GM23338 (cell line): ENCODE data around the gene ELFN1. TPM values are rescaled to one million over a fixed set of nuclear protein-coding genes. Genes with fewer than 3 reads are reported as not detected.

Experiments
- ATAC-seq: fragments of 200-7000 bp; cut with Tn5 transposase; 3 replicates; pipeline ENCODE4 v1.9.1; 2020
- DNase-seq: peaks from one replicate; pipeline ENCODE4 v3.0.0-alpha.2; 2015; ENCODE audit warnings: low spot score
- H2AFZ ChIP-seq: fragments of 200-600 bp; sonication (generic); 2 replicates; pipeline ENCODE4 v1.8.0; 2016; ENCODE audit warnings: antibody characterized with exemption, mild to moderate bottlenecking, moderate library complexity
- H3F3A ChIP-seq: fragments of 200-600 bp; sonication (generic); replicated peaks from 2 replicates; pipeline ENCODE4 v1.8.0; 2017; ENCODE audit warnings: antibody characterized with exemption, mixed run types, low read depth
- H3K27ac ChIP-seq: fragments of 200-600 bp; sonication (generic); 2 replicates; pipeline ENCODE4 v1.6.1; 2016; ENCODE audit warnings: low read depth
- H3K27me3 ChIP-seq: fragments of 200-600 bp; sonication (generic); 2 replicates; pipeline ENCODE4 v1.8.0; 2016; ENCODE audit warnings: mild to moderate bottlenecking, mixed run types, moderate library complexity; ENCODE audit not compliant: insufficient read depth
- H3K36me3 ChIP-seq: fragments of 200-600 bp; sonication (generic); 2 replicates; pipeline ENCODE4 v1.8.0; 2016; ENCODE audit warnings: mild to moderate bottlenecking; ENCODE audit not compliant: insufficient read depth
- H3K4me1 ChIP-seq: fragments of 200-600 bp; sonication (generic); 2 replicates; pipeline ENCODE4 v1.8.0; 2016; ENCODE audit warnings: mild to moderate bottlenecking, moderate library complexity; ENCODE audit not compliant: insufficient read depth
- H3K4me2 ChIP-seq: fragments of 200-600 bp; sonication (generic); 2 replicates; pipeline ENCODE4 v1.7.1; 2017; ENCODE audit warnings: mixed run types
- H3K4me3 ChIP-seq: fragments of 200-600 bp; sonication (generic); 2 replicates; pipeline ENCODE4 v1.6.1; 2016; ENCODE audit warnings: mixed run types
- H3K79me2 ChIP-seq: fragments of 200-600 bp; sonication (generic); replicated peaks from 2 replicates; pipeline ENCODE4 v1.8.0; 2017; ENCODE audit warnings: mild to moderate bottlenecking; ENCODE audit not compliant: insufficient read depth
- H3K9me2 ChIP-seq: fragments of 200-600 bp; sonication (generic); 2 replicates; pipeline ENCODE4 v1.8.0; 2017; ENCODE audit not compliant: insufficient read depth
- H4K20me1 ChIP-seq: fragments of 200-600 bp; sonication (generic); replicated peaks from 2 replicates; pipeline ENCODE4 v1.8.0; 2017; ENCODE audit warnings: mild to moderate bottlenecking; ENCODE audit not compliant: insufficient read depth
- H3K27ac Mint-ChIP-seq: 2 replicates; pipeline ENCODE4 v1.8.0; 2020; ENCODE audit warnings: inconsistent platforms, mild to moderate bottlenecking, moderate library complexity, mixed read lengths
- H3K27me3 Mint-ChIP-seq: 3 replicates; pipeline ENCODE4 v1.8.0; 2022; ENCODE audit warnings: low read depth, mild to moderate bottlenecking, moderate library complexity, mixed read lengths, inconsistent platforms; ENCODE audit not compliant: insufficient read depth, poor library complexity
- H3K36me3 Mint-ChIP-seq: 3 replicates; pipeline ENCODE4 v1.8.0; 2021; ENCODE audit warnings: low read depth, mild to moderate bottlenecking, inconsistent platforms, moderate library complexity, mixed read lengths
- H3K4me1 Mint-ChIP-seq: 3 replicates; pipeline ENCODE4 v1.8.0; 2020; ENCODE audit warnings: mild to moderate bottlenecking, inconsistent platforms, mixed read lengths
- H3K4me3 Mint-ChIP-seq: 3 replicates; pipeline ENCODE4 v1.8.0; 2021; ENCODE audit warnings: moderate library complexity, mild to moderate bottlenecking, inconsistent platforms, mixed read lengths
- H3K9me3 Mint-ChIP-seq: 3 replicates; pipeline ENCODE4 v1.8.0; 2020; ENCODE audit warnings: moderate library complexity, mild to moderate bottlenecking, inconsistent platforms, mixed read lengths
- CREB1 ChIP-seq: fragments of 250-450 bp; sonication (Bioruptor Pico); IDR thresholded peaks from 2 replicates; pipeline ENCODE4 v1.5.0; 2020; ENCODE audit warnings: low read depth, mild to moderate bottlenecking, moderate library complexity
- CTCF ChIP-seq, 2 experiments: fragments of 200-600 bp in 1 of 2; sonication (generic) in 1 of 2; conservative IDR thresholded peaks; 2 replicates each; pipeline versions ENCODE4 v1.5.1 to v1.6.1; 2016 to 2017; ENCODE audit warnings: antibody characterized with exemption in 2 of 2, low read depth in 2 of 2, mild to moderate bottlenecking in 2 of 2, moderate library complexity in 1 of 2
- ETS1 ChIP-seq: IDR thresholded peaks from 2 replicates; pipeline ENCODE4 v1.6.1; 2016; ENCODE audit warnings: antibody characterized with exemption
- EZH2 ChIP-seq: fragments of 200-600 bp; sonication (generic); IDR thresholded peaks from one replicate; pipeline ENCODE4 v1.8.0; 2017; ENCODE audit warnings: antibody characterized with exemption, mild to moderate bottlenecking, low read depth; ENCODE audit not compliant: unreplicated experiment
- EZH2phosphoT487 ChIP-seq: fragments of 200-600 bp; sonication (generic); IDR thresholded peaks from one replicate; pipeline ENCODE4 v1.8.1; 2018; ENCODE audit warnings: antibody characterized with exemption; ENCODE audit not compliant: unreplicated experiment
- JUNB ChIP-seq: IDR thresholded peaks from one replicate; pipeline ENCODE4 v1.6.1; 2016; ENCODE audit warnings: antibody characterized with exemption; ENCODE audit not compliant: unreplicated experiment
- NANOG ChIP-seq: IDR thresholded peaks from 2 replicates; pipeline ENCODE4 v1.6.1; 2016; ENCODE audit warnings: antibody characterized with exemption, borderline replicate concordance
- POLR2AphosphoS5 ChIP-seq: IDR thresholded peaks from 2 replicates; pipeline ENCODE4 v1.6.1; 2016; ENCODE audit warnings: antibody characterized with exemption, low read depth
- STAT1 ChIP-seq: IDR thresholded peaks from one replicate; pipeline ENCODE4 v1.6.1; 2016; ENCODE audit warnings: antibody characterized with exemption; ENCODE audit not compliant: unreplicated experiment
- ZNF114 ChIP-seq: fragments of 250-450 bp; sonication (Bioruptor Pico); IDR thresholded peaks from 2 replicates; pipeline ENCODE4 v1.5.0; 2020; ENCODE audit warnings: mild to moderate bottlenecking, moderate library complexity
- ZNF331 ChIP-seq: fragments of 250-450 bp; sonication (Bioruptor Pico); IDR thresholded peaks from 2 replicates; pipeline ENCODE4 v1.5.0; 2020; ENCODE audit warnings: low read depth, mild to moderate bottlenecking, moderate library complexity
- ZNF462 ChIP-seq: fragments of 250-450 bp; sonication (Bioruptor Pico); IDR thresholded peaks from 2 replicates; pipeline ENCODE4 v1.5.0; 2020; ENCODE audit warnings: mild to moderate bottlenecking, moderate library complexity
- polyA plus RNA-seq: library from polyadenylated mRNA; unstranded; fragments of >200 nt; fragmentation: Nextera tagmentation; extraction: Ambion mirVana; gene quantifications from 2 replicates; pipeline ENCODE4 v1.2.1, GENCODE V29; 2016
- total RNA-seq: library from RNA; depleted of rRNA; stranded (reverse); fragments of >200 nt; shearing (Covaris generic); gene quantifications from 2 replicates; pipeline ENCODE4 v1.2.3, GENCODE V29; 2014
- TF ChIP-seq, protein P1 (sequence below): IDR thresholded peaks from one replicate; pipeline ENCODE4 v1.6.1; 2018; ENCODE audit warnings: antibody characterized with exemption; ENCODE audit not compliant: unreplicated experiment

The ELFN1 gene
- total and polyA plus RNA-seq, 2 experiments from 2014 or later: 0.08 to 3.5 TPM

DNA sequence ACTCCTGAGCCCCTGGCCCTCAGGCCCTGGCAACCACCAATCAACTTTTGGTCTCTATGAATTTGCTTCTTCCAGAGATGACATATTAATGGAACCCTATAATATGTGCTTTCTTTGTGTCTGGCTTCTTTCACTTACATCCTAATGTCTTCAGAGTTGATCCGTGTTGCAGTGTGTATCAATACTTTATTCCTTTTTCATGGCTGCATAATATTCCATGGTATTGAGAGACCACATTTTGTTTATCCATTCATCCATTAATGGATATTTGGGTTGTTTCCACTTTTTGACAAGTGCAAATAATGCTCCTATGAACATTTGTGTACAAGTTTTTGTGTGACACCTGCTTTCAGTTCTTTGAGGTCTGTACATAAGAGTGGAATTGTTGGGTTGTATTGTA is 43.3 kb upstream of the ELFN1 start:
- Histone ChIP-seq H3K27ac (no peak overlapping the region), H3K4me1 (no peaks in the 10 kb centered on the region), H3K36me3 (no peaks in the 10 kb centered on the region), H3K79me2 (no peaks in the 10 kb centered on the region), H3K4me3 (no peak overlapping the region), H3K9me2 (no peaks in the 10 kb centered on the region), H2AFZ (no peak overlapping the region), H4K20me1 (no peaks in the 10 kb centered on the region), H3K4me2 (no peak overlapping the region), H3F3A (no peaks in the 10 kb centered on the region), H3K27me3 (no peaks in the 10 kb centered on the region)
- ATAC-seq: no peak
- H3K27ac Mint-ChIP-seq: no peak overlapping the region
- no peak overlapping the region for H3K4me3 Mint-ChIP-seq
- no peaks in the 10 kb centered on the region for H3K36me3 Mint-ChIP-seq
- peaks cover 12% of the 10 kb centered on the region for H3K9me3 Mint-ChIP-seq
- no peak for DNase-seq
- TF ChIP-seq, protein P1, sequence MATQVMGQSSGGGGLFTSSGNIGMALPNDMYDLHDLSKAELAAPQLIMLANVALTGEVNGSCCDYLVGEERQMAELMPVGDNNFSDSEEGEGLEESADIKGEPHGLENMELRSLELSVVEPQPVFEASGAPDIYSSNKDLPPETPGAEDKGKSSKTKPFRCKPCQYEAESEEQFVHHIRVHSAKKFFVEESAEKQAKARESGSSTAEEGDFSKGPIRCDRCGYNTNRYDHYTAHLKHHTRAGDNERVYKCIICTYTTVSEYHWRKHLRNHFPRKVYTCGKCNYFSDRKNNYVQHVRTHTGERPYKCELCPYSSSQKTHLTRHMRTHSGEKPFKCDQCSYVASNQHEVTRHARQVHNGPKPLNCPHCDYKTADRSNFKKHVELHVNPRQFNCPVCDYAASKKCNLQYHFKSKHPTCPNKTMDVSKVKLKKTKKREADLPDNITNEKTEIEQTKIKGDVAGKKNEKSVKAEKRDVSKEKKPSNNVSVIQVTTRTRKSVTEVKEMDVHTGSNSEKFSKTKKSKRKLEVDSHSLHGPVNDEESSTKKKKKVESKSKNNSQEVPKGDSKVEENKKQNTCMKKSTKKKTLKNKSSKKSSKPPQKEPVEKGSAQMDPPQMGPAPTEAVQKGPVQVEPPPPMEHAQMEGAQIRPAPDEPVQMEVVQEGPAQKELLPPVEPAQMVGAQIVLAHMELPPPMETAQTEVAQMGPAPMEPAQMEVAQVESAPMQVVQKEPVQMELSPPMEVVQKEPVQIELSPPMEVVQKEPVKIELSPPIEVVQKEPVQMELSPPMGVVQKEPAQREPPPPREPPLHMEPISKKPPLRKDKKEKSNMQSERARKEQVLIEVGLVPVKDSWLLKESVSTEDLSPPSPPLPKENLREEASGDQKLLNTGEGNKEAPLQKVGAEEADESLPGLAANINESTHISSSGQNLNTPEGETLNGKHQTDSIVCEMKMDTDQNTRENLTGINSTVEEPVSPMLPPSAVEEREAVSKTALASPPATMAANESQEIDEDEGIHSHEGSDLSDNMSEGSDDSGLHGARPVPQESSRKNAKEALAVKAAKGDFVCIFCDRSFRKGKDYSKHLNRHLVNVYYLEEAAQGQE: no peak
- TF ChIP-seq ETS1 (no peak), POLR2AphosphoS5 (no peak), ZNF114 (CRISPR knock-in tag) (no peak), JUNB (no peak), STAT1 (no peak), CREB1 (no peak), NANOG (no peak), EZH2phosphoT487 (no peak), ZNF462 (no peak), EZH2 (no peak), CTCF (conservative IDR thresholded peaks at IDR 0.05; ENCODE audit: low read depth in 2 of 2) (no peak), ZNF331 (CRISPR knock-in tag) (no peak)
- H3K27me3 Mint-ChIP-seq: peaks cover 9% of the 10 kb centered on the region
- H3K4me1 Mint-ChIP-seq: no peaks in the 10 kb centered on the region
